CD4-positive, alpha-beta T cell treated with Interferon alpha-2 for 1 hour (primary cell): Measurements from ENCODE around the gene RBM8A.

Source experiments
- DNase-seq, 2 donors: peaks; one replicate each; pipeline ENCODE4 v3.0.0-alpha.2; 2020 to 2022

Gene RBM8A

DNA sequence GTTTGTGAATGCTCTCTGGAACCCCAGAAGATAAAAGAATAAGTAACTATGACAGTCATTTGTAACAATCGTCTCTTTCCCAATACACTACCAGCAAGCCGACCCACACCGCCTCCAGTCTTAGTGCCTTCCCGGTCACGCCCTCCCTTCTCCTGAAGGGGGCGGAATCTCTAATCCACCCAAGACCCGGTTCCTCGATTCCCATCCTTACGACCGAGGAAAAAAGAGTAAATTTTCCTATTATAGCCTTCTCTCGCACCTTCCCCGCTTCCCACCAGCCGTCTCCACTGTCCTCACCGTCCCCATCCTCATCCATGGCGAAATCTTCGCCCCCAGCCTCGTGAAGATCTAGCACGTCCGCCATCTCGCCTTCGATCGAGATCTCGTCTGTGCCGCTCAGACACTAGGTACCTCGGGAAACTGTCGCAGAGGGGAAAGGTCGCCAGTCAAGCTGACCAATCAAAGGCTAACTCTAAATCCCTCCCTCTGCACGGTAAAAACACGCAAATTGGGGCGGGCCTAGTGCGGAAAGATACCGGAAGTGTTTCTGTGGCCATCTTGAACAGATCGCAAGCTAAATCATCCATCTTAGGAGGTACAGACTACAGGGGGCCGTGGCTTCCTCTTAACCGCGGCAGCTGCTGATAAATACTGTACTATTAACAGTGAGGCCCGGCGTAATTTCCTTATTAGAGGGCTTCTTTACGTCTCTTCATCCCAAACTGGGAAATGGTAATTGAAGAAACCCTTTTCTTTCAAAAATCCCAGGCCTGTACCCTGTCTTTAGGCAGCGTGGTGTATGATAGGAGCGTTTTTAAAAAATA lies at the start of gene RBM8A:
Gene RBM8A (minus strand): TSS at position 422 of the 824 bp plus-strand sequence. CDS start 58 bp downstream, at position 364.
- peak; percentile 97 to 98 for DNase-seq

DNA sequence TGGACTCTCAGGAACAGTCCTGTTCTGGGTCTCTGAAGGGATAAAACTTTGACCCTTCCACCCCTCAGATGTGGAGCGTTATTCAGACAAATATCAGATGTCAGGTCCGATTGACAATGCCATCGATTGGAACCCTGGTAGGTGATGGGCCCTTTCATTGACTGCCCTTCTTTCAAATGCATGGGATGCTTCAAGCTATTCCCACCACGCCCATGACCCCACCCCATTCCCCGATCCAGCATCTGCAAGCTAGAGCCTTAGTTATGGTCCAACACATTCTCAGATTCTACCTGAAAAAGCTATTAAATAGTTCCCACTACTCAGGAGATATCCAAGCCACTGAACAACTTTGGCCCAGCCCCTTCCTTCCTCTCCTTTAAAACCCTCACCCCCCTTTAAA lies 49.7 kb upstream of the RBM8A start:
- no peak for DNase-seq

DNA sequence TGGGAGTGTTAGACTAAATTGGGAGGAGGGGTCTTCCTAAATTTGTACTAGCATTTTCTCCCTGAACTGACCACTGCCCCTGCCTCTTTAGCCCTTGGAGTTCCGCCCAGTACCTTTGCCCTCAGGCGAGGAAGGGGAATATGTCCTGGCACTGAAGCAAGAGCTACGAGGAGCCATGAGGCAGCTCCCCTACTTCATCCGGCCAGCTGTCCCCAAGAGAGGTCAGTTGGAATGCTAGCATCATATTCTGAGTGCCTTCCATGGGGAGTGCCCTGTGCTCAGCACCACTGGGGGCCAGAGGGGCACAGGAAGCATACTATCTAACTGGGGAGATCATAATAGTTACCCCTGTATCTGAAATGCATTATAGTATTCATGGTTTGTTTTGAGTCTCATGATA lies 47.9 kb upstream of the RBM8A start:
- DNase-seq: no peak

DNA sequence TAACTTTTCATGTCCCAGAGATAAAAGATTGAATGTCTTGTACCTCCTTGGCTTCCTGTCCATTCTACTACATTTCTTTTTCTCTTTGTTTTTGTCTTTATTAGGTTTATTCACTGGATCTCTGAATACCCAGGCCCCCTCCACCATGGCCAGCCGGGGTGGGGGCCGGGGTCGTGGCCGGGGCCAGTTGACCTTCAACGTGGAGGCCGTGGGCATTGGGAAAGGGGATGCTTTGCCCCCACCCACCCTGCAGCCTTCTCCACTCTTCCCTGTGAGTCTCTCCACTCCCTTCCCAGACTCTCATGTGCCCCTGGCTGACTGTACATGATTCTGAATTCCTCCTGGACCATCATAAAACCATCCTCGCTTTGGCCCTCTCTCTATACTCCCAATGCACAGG lies 47.4 kb upstream of the RBM8A start:
- DNase-seq: no peak

DNA sequence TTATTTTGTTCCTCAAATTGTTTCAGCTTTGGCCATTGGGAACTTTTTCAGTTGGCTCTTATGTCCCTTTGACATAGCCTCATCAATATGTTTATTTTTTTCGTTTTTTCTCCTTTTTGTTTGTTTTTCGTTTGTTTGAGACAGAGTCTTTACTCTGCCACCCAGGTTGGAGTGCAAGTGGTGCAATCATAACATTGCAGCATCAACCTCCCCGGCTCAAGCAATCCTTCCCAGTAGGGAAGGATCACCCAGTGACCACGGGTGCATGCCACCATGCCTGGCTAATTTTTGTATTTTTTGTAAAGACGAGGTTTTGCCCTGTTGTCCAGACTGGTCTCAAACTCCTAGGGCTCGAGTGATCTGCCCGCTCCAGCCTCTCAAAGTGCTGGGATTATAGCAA lies 45.3 kb upstream of the RBM8A start:
- no peak for DNase-seq

DNA sequence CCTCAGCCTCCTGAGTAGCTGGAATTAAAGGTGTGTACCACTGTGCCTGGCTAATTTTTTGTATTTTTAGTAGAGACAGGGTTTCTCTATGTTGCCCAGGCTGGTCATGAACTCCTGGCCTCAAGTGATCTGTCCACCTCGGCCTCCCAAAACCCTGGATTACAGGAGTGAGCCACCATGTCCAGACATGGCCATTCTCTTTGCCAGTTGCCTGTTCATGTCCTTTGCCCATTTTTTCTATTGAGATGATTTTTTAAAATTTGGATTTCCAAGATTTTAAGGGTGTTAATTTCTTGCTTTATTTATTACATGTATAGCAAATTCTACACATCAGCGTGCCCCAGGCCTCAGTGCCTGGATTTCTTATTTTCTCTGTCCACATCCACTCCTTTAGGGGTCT lies 40.0 kb upstream of the RBM8A start:
- DNase-seq: no peak

DNA sequence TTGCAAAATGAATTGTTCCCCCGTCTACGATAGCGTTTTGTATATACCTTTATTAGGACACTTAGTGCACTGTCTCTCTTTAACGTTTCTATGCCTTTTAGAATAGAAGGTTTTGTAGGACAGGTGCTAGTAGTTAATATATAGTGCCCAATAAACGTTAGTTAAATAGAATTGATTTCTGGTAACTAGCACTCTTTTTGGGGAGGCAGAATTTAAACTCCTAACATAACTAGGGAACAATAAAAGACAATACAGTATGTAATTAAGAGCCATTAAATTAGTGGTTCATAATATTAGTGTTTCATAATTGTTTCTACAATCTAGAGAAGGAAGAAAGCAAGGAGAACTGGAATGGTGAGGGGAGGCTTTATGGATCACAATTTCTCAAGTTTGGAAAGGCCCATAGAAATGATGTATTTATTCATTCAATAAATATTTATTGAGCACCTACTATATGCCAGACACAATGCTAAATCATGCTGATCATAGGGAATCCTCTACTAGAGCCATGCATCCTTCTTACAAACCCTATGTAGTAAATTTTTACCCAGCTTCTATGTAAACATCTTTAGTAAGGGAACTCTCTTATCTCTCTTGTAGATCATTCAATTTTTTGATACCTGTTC lies 37.9 kb upstream of the RBM8A start:
- DNase-seq: no peak

DNA sequence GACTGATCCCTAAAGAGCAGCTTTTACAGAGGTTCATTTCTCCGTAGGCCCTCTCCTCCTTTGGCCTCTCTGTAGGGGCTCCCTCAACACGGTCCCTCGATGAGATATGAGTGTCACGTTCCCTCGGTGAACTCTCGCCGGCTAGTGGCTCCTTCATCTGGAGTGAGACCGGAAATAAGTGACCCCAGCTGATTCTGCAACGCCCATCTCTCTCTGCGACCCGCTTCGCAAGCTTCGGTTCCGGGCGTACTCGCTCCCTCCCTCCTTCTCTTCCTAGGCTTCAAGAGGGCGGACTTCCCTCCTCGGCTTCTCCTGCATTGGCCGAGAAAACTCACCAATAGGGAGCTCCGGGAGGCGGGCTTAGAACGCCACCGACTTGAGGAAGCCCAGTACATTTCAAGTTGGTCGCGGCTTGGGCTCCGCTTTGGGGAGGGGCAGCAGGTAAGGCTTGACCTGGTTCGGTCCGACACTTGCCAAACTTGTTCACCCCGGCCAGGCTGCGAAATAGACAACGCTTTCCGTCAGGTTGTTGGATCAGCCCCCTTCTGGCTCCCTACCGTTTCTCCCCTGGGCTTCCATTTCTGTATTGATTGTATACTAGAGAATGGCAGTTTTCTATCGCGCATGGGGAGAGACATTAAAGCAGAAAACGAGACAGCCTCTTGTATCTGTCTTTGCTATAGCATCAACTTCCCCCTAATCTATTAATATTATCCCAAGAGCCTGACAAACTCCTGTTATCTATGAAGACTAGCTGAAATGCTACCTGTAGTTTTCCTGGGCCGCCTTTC lies 37.2 kb upstream of the RBM8A start, which contains the start of the genes ANKRD34A and POLR3GL:
Gene ANKRD34A (minus strand): TSS at position 248 of the 791 bp plus-strand sequence. CDS start 2,816 bp downstream, outside the sequence.
Gene POLR3GL (plus strand): TSS at position 363 of the 791 bp plus-strand sequence. CDS start 10,176 bp downstream, outside the sequence.
- DNase-seq: peak; percentile 92 to 94

DNA sequence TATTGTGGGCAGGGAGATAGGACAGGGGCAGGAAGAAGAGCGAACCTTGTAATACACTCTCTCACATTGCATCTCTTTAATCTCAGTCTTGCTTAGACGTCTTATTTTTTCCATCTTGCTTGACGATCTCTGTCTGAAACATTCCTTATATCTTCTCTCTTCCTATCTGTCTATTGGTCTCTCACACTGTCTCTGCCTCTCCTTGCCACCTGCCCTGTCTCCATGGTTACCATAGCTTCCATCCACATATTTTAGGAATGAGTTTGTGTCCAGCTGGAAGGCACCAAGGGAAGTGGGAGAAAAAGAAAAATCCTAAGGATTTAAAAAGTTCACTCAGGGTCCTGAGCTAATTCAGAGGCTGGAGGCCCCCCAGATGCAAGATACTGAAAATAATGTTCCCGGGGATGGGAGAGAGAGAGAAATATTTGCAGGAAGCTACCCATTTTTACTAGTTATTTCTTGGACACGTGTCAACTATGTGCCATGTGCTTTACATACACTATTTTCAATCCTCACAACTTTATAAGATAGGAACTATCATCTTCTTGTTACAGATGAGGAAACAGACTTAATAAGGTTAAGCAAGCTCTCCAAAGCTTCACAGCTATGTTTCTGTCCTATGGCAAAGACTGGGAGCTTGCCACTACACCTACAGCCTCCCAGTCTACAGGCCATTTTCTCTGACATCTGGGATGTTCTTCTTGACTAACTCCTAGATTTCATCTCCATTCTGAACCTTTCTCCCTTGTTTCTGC lies 36.2 kb upstream of the RBM8A start:
- DNase-seq: no peak

DNA sequence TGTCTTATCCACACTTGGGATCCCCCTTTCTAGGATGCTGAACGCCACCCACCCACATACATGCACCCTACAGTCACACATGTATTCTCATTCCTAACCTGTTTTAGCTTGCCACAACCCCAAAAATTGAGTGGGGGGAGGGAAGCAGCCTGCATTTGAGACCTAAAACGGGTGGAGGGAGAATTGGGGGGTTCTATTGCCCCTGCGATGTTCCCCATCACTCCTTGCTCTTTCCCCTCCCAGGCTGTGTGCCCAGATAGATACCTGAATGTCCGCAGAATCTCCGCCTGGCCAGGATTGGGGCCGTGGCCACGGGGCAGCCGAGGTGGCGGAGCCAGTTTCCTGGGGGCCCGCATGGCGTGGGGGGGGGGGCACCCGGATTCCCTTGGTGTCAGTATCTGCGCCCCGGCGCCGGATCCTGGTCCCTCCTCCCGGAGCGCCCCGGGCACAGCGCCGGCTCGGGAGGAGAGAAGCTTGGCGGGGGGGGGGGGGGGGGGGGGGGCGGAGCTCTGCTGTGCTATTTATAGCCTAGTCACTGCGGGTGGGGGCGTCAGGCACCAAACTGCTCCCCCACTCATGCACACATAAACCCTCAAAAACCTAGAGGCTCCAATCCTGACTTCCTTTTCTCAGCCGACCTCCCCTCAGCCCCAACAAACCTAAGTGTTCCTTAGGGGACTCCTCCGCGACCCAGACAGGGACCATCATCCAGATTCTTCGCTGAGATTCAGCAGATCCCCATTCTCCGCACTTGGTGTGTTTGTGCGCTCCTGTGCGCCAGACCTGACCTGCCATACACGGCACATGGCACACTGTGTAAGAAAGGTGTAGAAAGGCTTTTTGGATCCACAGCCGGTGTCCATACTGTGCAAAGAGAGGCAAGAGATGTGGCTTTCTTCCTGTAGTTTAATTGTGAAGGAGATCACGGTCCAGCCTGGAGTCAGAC lies 35.1 kb upstream of the RBM8A start:
- DNase-seq: peak; percentile 31 to 58

DNA sequence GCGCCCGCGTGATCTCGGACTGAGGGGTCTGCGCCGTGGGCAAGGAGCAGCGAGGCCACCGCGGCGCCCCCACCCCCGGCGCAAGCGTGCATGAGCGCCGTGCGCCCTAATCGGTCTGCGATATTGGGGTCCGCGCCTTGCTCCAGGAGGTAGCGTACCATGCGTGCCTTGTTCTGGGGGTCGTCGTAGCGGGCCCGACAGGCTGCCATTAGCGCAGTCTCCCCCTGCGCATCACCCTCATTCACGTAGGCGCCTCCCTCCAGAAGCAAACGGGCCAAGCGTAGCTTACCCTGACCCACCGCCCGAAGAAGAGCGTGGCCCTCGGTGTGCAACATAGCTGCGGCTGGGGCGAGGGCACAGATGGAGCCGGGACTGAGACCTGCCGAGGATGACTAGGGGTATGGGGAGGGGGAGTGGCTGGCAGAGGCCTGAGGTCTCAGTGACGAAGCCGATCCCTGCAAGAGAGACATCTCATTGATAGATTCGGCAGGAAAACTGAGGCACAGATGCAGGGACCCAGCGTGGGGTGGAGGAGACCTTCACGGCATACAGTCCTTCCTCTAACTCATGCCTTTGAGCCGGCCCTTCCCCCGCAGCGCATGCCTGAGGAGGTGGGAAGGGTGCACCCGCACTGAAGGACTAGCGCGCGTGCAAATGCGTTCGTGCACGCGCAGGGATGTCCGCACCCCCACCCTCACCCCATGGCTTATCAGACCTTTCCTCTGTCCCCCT lies 34.3 kb upstream of the RBM8A start:
- DNase-seq: peak in 1 of 2 donors; percentile 47

DNA sequence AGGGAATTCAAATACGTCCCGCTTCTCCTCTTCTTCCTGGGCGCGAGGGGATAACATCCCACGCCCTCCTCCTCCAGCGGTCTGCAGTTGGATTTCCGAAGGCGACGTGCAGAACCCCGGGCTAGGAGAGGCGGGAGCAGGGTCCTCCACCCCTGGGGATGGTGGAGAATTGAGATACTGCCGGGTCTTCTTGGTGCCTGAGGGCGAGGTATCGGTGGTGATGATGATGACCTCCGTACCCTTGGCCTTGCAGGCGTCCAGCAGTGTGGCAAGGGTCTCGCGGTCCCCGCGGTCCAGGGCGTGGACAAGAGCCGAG lies 33.8 kb upstream of the RBM8A start:
- no peak for DNase-seq

DNA sequence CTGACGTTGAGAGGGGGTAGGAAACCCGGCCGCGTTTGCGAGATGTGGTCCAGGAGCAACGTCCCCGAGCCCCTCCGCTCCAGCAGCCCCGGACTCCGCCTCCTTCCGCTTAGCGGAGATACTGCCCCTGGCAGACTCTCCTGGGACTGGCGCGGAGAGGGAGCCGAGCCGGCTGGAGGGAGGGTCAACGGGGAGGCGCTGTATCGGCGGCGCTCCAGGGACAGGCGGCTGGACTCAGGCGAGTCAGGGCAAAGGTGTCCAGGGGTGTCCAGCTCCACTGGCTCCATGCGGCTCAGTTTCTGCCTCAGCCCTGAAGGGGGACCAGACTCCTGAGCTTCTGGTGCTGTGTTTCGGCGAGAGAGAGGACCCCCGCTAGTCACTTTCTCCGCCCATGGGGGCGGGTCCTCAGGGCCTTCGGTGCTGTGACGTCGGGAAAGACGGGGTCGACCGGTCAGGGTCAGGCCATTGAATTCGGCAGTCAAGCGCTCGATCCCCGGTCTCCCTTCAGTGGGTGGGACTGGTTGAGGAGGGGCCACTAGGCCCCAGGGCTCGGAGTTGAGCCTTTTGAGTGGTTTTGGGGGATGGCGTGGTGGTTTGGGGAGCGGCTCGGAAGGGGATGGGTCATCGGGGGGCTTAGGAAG lies 33.3 kb upstream of the RBM8A start:
- DNase-seq: peak; percentile 44 to 61

DNA sequence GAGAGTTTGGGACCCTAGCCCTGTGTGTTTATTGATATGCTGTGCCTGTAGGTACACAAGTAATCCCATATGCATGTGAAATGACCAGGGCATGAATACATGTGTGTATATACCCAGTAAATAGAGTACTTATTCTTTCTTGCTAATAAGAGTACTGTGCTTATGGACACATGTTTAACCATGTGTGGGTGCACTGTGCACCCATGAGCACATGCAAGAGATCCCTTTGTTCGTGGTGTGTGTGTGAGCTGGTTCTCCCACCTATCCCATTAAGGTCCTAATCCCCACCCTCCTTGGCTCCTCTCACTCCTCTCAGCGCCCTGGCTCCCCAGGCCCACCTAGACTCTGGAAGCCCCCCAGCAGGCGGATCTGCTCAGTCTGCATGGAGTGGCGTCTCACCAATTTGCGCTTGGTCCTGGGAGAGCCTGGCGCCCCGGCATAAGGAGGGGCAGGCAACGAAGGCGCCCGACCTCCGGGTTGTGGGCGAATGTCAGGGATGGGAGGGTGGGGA lies 32.7 kb upstream of the RBM8A start:
- no peak for DNase-seq

DNA sequence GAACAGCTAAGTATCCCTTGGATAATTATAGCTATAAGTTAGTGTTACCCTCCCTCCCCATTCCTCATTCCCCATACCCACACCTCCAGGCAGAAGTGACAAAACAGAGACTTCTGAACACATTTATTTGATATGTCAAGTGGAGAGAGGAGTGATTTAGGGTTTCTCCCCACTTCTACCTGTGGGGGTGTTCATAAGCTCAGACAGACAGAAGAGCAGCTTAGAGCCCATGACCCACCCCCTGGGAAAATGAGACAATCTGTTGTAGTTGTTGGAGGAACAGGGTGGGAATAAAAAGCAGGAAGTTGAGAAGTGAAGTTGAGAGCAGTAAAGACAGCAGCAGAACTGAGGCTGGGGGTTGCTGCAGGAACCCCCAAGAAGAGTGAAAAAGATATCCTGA lies 32.0 kb upstream of the RBM8A start:
- DNase-seq: no peak

DNA sequence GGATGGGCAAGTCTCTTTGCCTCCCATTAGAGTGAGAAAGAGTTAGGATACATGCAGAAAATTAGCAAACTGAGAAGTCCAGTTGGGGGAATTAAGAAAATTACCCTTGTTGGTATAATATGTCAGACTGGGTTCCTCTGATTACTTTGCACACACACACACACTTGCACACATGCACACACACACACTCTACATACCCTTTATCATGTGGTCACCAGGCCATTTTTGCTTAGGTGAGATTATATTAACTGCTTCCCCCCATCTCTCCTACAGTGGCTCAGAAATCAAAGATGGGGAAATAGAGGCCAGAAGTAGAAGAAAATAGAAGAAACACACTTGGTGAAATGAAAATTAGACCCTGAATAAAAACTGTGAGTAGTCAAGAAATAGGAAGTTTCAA lies 31.4 kb upstream of the RBM8A start:
- DNase-seq: no peak

DNA sequence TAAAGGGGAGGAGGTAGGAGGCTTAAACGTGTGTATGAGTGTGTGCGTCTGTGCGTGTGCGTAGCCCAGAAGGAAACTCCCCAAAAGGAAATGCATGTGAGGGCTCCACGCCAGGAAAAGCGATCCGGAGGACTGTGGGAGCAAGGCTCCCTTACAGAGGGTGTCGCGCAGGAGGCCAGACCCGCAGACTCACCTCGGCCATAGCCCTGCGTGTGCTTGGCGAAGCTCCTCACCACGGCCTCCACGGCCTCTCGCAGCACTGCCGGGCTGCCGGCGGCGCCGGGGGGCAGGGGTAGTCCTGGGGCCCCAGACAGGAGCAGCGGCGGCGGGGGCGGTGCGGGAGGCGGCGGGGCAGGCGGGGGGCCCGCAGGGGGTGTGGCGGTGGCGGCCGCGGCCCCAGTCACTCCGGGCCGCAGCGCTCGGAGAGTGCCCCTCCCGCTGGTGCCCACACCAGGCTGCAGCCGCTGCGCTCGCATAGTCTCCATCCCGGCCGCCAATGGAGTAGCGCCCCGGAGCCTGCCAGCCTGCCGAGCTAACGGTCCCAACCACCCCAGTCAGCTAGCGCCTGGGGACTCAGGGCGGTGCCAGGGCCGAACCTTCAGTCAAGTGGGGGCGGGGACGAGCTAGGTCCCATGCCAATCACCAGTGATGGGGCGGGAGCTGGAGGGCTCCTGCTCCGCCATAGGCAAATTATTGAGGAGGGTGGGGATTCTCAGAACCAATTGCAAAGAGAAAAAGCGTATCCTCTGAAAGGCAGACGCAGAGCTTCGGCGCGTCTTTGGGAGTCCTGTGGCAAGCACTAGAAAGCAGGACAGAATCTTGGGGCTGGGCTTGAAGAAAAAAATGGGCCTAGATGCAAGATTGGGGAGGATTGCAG lies 30.4 kb upstream of the RBM8A start, which contains the start of gene LIX1L:
Gene LIX1L (minus strand): TSS at position 575 of the 877 bp plus-strand sequence. CDS start 90 bp downstream, at position 485.
- DNase-seq: peak; percentile 93 to 95

DNA sequence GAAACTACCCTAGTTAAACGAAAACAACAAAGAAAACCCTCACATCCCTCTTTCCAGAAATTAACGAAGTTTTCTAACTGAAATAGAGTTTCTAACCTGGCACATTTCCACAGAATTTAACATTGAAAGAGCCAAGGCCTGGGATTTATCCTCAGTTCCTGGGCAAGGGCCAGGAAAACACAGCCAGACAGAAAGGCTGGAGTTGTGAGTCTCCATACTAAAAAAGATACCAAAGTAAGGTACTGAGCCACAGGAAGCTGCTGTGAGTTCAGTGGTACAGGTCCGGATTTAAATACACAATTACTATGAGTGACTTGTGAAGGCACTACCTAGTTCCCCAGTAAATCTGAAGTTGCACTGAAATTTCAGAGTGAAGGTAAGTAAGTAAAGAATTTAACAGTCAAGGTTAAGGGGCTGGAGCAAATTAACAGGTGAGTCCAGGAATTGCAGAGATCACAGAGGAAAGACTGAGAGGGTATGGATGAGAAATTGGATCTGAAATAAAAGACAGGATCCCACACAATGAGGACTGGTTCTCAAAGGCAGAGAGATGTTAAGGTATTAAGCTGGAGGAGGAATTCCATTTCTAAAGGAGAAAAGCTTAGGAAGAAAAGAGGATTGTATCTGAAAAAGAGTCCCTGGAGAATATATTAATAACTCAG lies 29.6 kb upstream of the RBM8A start:
- peak in 1 of 2 donors; percentile 33 for DNase-seq
